ENCODE results near the gene NDOR1.

NDOR1 gene

GRCh38 chr9:137205126-137206069 lies at the start of gene NDOR1, which contains the start of gene TMEM203:
NDOR1 (plus strand) TSS chr9:137205700; CDS start chr9:137205778, 78 bp downstream.
TMEM203 (minus strand) TSS chr9:137205648; CDS start chr9:137205414, 234 bp downstream.
- peak; percentile 32 for DNase-seq (ENCODE audit: extremely low read depth, low read depth)
- peak within 1 kb of the TSS; percentile 67 for H3K4me3 ChIP-seq (replicated peaks; ENCODE audit: low read depth, low read length)
- TF ChIP-seq, protein P1, sequence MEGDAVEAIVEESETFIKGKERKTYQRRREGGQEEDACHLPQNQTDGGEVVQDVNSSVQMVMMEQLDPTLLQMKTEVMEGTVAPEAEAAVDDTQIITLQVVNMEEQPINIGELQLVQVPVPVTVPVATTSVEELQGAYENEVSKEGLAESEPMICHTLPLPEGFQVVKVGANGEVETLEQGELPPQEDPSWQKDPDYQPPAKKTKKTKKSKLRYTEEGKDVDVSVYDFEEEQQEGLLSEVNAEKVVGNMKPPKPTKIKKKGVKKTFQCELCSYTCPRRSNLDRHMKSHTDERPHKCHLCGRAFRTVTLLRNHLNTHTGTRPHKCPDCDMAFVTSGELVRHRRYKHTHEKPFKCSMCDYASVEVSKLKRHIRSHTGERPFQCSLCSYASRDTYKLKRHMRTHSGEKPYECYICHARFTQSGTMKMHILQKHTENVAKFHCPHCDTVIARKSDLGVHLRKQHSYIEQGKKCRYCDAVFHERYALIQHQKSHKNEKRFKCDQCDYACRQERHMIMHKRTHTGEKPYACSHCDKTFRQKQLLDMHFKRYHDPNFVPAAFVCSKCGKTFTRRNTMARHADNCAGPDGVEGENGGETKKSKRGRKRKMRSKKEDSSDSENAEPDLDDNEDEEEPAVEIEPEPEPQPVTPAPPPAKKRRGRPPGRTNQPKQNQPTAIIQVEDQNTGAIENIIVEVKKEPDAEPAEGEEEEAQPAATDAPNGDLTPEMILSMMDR (IDR thresholded peaks at IDR 0.05; ENCODE audit: low read depth, low read length, missing control alignments): no peak

GRCh38 chr9:137156567-137157375 lies 48.7 kb upstream of the NDOR1 start:
- H3K4me3 ChIP-seq (replicated peaks; ENCODE audit: low read depth, low read length): peak overlapping the region; percentile 21; the same call in 1 of the 2 replicates
- DNase-seq (ENCODE audit: extremely low read depth, low read depth): no peak

DNA sequence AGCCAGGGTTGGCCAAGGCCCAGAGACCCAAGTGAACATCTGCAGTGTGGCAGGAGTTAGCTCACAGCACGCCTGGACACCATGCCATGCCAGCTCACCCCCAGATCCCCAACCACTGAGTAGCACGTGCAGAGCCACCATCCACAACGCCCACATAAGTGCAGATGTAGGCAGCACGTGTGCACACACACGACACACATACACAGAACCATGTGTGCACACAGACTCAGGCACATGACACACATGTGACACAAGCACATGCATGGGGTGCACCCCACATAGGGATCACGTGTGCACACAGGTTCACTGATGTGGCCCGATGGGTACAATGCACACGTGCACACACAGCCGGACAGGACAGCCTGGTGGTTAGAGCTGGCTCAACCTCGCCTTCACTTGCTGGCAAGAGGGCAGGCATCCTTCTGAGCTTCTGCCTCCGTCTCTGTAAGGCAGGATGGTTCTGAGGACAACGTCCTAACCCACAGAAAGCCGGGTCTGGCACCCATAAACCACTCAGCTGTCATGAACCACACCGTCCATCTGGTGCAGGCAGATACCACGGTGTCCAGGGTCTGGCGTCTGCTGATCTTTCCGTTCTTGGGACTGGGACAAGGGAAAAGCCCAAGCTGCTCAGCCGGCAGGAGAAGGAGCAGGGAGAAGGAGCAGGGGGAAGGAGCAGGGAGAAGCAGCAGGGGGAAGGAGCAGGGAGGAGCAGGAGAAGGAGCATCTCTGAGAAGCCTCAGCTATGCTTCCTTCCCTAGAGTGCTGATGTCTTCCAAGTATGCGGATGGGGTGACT lies 47.7 kb upstream of the NDOR1 start:
- TF ChIP-seq, protein P1 (IDR thresholded peaks at IDR 0.05; ENCODE audit: low read depth, low read length, missing control alignments): no peak
- H3K4me3 ChIP-seq (replicated peaks; ENCODE audit: low read depth, low read length): no peak overlapping the region
- DNase-seq (ENCODE audit: extremely low read depth, low read depth): no peak

More at GRCh38 chr9:137156567-137157375, 48.7 kb upstream of the NDOR1 start:
- TF ChIP-seq, protein P1 (IDR thresholded peaks at IDR 0.05; ENCODE audit: low read depth, low read length, missing control alignments): no peak

- no peak overlapping the region for H3K4me3 ChIP-seq (replicated peaks; ENCODE audit: low read depth, low read length)
- DNase-seq (ENCODE audit: extremely low read depth, low read depth): no peak
- TF ChIP-seq, protein P1 (IDR thresholded peaks at IDR 0.05; ENCODE audit: low read depth, low read length, missing control alignments): no peak
These were observed 46.9 kb upstream of the NDOR1 start for GRCh38 chr9:137158625-137159024.

DNA sequence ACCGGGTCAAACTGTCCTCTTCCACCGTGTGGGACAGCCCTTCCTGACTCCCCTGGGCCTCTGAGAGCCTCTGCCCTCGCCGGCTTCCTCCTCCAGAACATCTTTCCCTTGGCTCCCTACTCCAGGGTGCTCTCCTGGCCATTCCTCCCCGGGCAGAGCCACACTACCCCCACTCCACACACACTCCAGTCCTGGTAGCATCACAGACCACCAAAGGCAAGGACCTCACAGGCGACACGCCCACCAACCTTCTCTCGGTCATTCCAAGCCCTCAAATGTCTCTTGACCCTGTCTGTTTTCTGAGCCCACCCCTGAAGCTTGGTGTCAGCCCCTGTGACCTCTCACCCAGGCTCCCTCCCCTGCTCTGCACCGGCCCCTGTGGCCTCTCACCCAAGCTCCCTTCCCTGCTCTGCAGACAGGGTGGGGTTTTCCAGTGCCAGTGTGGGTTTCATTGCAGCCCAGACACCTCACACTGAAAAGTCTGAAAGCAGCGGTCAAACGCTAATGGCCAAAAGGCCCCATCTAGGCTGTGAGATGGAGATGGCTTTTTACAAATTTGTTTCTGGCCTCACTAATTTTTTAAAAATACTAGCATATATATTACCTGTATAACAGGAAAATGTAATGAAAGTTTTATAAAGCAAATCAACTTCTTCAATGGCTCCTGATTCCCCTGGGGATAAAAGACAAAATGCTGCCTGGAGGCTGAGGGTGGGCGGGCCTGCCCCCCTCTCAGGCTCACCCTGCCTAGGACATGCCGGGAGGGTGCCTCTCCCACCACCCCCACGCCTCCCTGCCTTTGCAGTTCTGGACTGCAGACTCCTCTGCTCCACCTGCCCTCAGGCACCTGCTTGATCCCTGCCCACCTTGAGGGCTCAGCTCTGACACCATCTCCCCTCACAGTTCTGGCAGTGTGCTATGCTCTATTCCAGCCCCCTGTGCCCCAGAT lies 46.1 kb upstream of the NDOR1 start:
- H3K4me3 ChIP-seq (replicated peaks; ENCODE audit: low read depth, low read length): no peak overlapping the region
- DNase-seq (ENCODE audit: extremely low read depth, low read depth): no peak
- TF ChIP-seq, protein P1 (IDR thresholded peaks at IDR 0.05; ENCODE audit: low read depth, low read length, missing control alignments): no peak
